ENCODE measurements around the gene SPAG17. TPM values are rescaled to one million over a fixed set of nuclear protein-coding genes. Genes with fewer than 3 reads are reported as not detected.

Gene SPAG17
- total and polyA plus RNA-seq, 2 of the 4 experiments (the other 2 are of a cell fraction) = 0.10 TPM; not detected in 1

DNA sequence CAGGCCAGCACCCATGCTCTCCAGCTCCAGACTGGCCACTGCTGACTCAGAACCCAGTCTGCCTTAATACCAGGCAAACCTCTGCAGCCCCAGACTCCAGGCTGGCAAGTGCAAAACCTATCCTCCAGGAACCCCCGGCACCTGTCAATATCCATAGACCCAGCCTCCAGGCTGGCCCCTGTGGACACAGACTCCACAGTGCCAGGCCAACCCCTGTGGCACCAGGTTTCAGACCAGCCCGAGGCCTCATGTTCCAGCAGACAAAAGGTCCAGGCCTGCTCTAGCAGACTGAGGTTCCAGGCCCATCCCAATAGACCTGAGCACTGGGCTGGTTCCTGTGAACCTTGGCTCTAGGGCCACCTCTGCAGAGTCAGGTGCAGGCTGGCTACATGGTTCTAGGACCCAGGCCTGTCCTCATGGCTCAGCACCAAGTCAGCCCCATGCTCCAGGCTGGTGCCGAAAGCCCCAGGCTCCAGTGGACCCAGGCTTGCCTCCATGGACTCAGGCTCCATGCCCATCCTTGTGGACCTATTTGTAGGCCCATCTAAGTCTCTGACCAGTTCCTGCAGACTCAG, 137.3 kb downstream of the SPAG17 start:
- H3K23ac ChIP-seq (ENCODE audit: low read depth, low read length) = no peak overlapping the region
- WGBS, 2 experiments (ENCODE audit: extremely low coverage in 2 of 2, insufficient read length in 1 of 2) = 63% methylated on average over 1 of the region's 3 CpGs; no CpG with 5 or more reads in 1 of the 2 experiments
- no peak overlapping the region for H3K18ac ChIP-seq (ENCODE audit: low read depth, low read length)
- no peaks in the 10 kb centered on the region for H3K9me3 ChIP-seq (ENCODE audit: control insufficient read depth, insufficient read depth, low read length)
- H3K79me1 ChIP-seq (ENCODE audit: low read depth in 1 of 2, low read length in 2 of 2) = no peaks in the 10 kb centered on the region
- no peaks in the 10 kb centered on the region for H3K27me3 ChIP-seq (ENCODE audit: control insufficient read depth, insufficient read depth, low read length)
- no peaks in the 10 kb centered on the region for H4K20me1 ChIP-seq (ENCODE audit: insufficient read depth, low read length)
- H3K9ac ChIP-seq (ENCODE audit: low read depth, low read length) = no peak overlapping the region
- intact Hi-C loops (cut with micrococcal nuclease) = no loop called here
- H4K8ac ChIP-seq (ENCODE audit: low read depth in 2 of 2, low read length in 2 of 2) = no peak overlapping the region
- H4K5ac ChIP-seq (ENCODE audit: low read depth, low read length) = no peak overlapping the region
- no peak for DNase-seq
- no TSS peak for BruUV-seq (replicated peaks)
- POLR2A ChIA-PET (ENCODE audit: unreplicated experiment) = no interaction called here
- CTCF ChIA-PET = interaction anchor here (0.9 kb wide), 1 partner anchor 20 kb away, joined by 3 read pairs; no protein-coding TSS in a partner anchor
- H3K27ac ChIP-seq (ENCODE audit: insufficient read depth, low read length) = no peak overlapping the region
- H2AFZ ChIP-seq (replicated peaks; ENCODE audit: low read length, poor library complexity) = peak overlapping the region; percentile 23
- no peak overlapping the region for H2BK120ac ChIP-seq (ENCODE audit: low read depth, low read length)
- H3K14ac ChIP-seq (replicated peaks; ENCODE audit: low read depth, low read length) = no peak overlapping the region
- no peak overlapping the region for H2AK5ac ChIP-seq (ENCODE audit: low read depth, low read length)
- H3K36me3 ChIP-seq (ENCODE audit: control insufficient read depth, insufficient read depth, low read length) = no peaks in the 10 kb centered on the region
- H3K9me1 ChIP-seq (ENCODE audit: insufficient read depth, low read length) = no peaks in the 10 kb centered on the region
- no peak overlapping the region for H3K4me2 ChIP-seq (ENCODE audit: low read depth, low read length)
- no peak overlapping the region for H2BK15ac ChIP-seq (ENCODE audit: low read depth, low read length)
- no peak overlapping the region for H2AK9ac ChIP-seq (replicated peaks; ENCODE audit: low read depth, low read length, poor library complexity)
- H3K56ac ChIP-seq (ENCODE audit: extremely low read depth, insufficient read depth, low read length) = no peak overlapping the region
- no peak overlapping the region for H3K4me3 ChIP-seq (ENCODE audit: insufficient read depth, low read depth, low read length)
- no peaks in the 10 kb centered on the region for H3K4me1 ChIP-seq (ENCODE audit: control insufficient read depth, insufficient read depth, low read length)
- H4K91ac ChIP-seq (ENCODE audit: insufficient read depth, low read depth, low read length) = no peak overlapping the region
- TF ChIP-seq ELK1 (IDR thresholded peaks at IDR 0.05; ENCODE audit: borderline replicate concordance, low read depth, low read length) (no peak), RAD21 (IDR thresholded peaks at IDR 0.05; ENCODE audit: low read length) (no peak), SMC3 (IDR thresholded peaks at IDR 0.05; ENCODE audit: low read depth, low read length) (no peak), NFE2L2 (IDR thresholded peaks at IDR 0.05; ENCODE audit: low read depth, low read length) (no peak), CHD1 (IDR thresholded peaks at IDR 0.05; ENCODE audit: low read depth, low read length) (no peak), MAFK (IDR thresholded peaks at IDR 0.05; ENCODE audit: low read depth, low read length) (no peak), RCOR1 (IDR thresholded peaks at IDR 0.05; ENCODE audit: insufficient replicate concordance, low read length) (no peak), MXI1 (IDR thresholded peaks at IDR 0.05; ENCODE audit: borderline replicate concordance, low read depth, low read length) (no peak), CEBPB (IDR thresholded peaks at IDR 0.05; ENCODE audit: low read depth, low read length) (no peak), BHLHE40 (IDR thresholded peaks at IDR 0.05; ENCODE audit: low read depth, low read length) (no peak), POLR2A (IDR thresholded peaks at IDR 0.05; ENCODE audit: low read depth, low read length) (no peak), FOS (IDR thresholded peaks at IDR 0.05; ENCODE audit: low read depth, low read length) (no peak), MAZ (IDR thresholded peaks at IDR 0.05; ENCODE audit: borderline replicate concordance, low read depth, low read length) (no peak), CTCF (conservative IDR thresholded peaks at IDR 0.05; ENCODE audit: low read depth, low read length) (no peak)
- H2BK5ac ChIP-seq (ENCODE audit: low read depth, low read length, poor library complexity, severe bottlenecking) = no peak overlapping the region
- H3K4ac ChIP-seq (ENCODE audit: low read depth, low read length) = no peak overlapping the region
- in situ Hi-C loops (cut with MboI; ENCODE audit: low sequenced_read_pairs) = no loop called here
- H2BK20ac ChIP-seq (ENCODE audit: low read depth, low read length) = no peak overlapping the region
- no peak for ATAC-seq (ENCODE audit: low read depth)
- dilution Hi-C loops (cut with HindIII; ENCODE audit: low sequenced_read_pairs, unreplicated experiment) = no loop called here

Measured in IMR-90 (cell line).